Measurements from ENCODE around the gene PEX11B. TPM values are rescaled to one million over a fixed set of nuclear protein-coding genes. Genes with fewer than 3 reads are reported as not detected.
A peak's percentile ranks its signal among the peaks of the same experiment; 100 is the strongest.

The PEX11B gene
- total RNA-seq, 1 experiment from 2014 or later: 22.4 TPM

- Histone ChIP-seq H3K4me1 (ENCODE audit: insufficient read depth, low read length, poor library complexity, severe bottlenecking) (peaks cover 18% of the 10 kb centered on the region), H3K36me3 (ENCODE audit: insufficient read depth, low read length, poor library complexity, severe bottlenecking) (no peaks in the 10 kb centered on the region), H3K27me3 (replicated peaks; ENCODE audit: insufficient read depth, low read depth, low read length, poor library complexity) (peaks cover 22% of the 10 kb centered on the region), H3K27ac (ENCODE audit: low read depth, low read length, poor library complexity, severe bottlenecking) (no peak overlapping the region), H3K4me3 (ENCODE audit: low read depth, low read length, poor library complexity, severe bottlenecking) (no peak overlapping the region), H3K9me3 (ENCODE audit: low read depth, low read length, poor library complexity, severe bottlenecking) (no peaks in the 10 kb centered on the region)
- intact Hi-C loops (cut with micrococcal nuclease; ENCODE audit: unreplicated experiment): loop anchor here (5.0 kb wide), 1 partner anchor 35 kb away; no protein-coding TSS in a partner anchor
- ChIA-PET CTCF (no interaction called here), POLR2A (ENCODE audit: low non-redundant PET) (no interaction called here)
- no TSS peak for BruUV-seq (replicated peaks)
- DNase-seq (ENCODE audit: low spot score): no peak
- TF ChIP-seq EZH2 (IDR thresholded peaks at IDR 0.05; ENCODE audit: borderline replicate concordance, low read depth, low read length, poor library complexity, severe bottlenecking) (no peak), CTCF (conservative IDR thresholded peaks at IDR 0.05; ENCODE audit: low read depth, low read length) (no peak)
Observed at GRCh38 chr1:145887631-145888030, 30.9 kb downstream of the PEX11B start.

- no peaks in the 10 kb centered on the region for H3K9me3 ChIP-seq (ENCODE audit: low read depth, low read length, poor library complexity, severe bottlenecking)
- no TSS peak for BruUV-seq (replicated peaks)
- H3K36me3 ChIP-seq (ENCODE audit: insufficient read depth, low read length, poor library complexity, severe bottlenecking): no peaks in the 10 kb centered on the region
- ChIA-PET POLR2A (ENCODE audit: low non-redundant PET) (no interaction called here), CTCF (no interaction called here)
- H3K27ac ChIP-seq (ENCODE audit: low read depth, low read length, poor library complexity, severe bottlenecking): no peak overlapping the region
- no peak overlapping the region for H3K4me3 ChIP-seq (ENCODE audit: low read depth, low read length, poor library complexity, severe bottlenecking)
- TF ChIP-seq EZH2 (IDR thresholded peaks at IDR 0.05; ENCODE audit: borderline replicate concordance, low read depth, low read length, poor library complexity, severe bottlenecking): no peak
- no peak for TF ChIP-seq CTCF (conservative IDR thresholded peaks at IDR 0.05; ENCODE audit: low read depth, low read length)
- peaks cover 11% of the 10 kb centered on the region for H3K4me1 ChIP-seq (ENCODE audit: insufficient read depth, low read length, poor library complexity, severe bottlenecking)
- H3K27me3 ChIP-seq (replicated peaks; ENCODE audit: insufficient read depth, low read depth, low read length, poor library complexity): peaks cover 22% of the 10 kb centered on the region
- intact Hi-C loops (cut with micrococcal nuclease; ENCODE audit: unreplicated experiment): loop anchor here (5.0 kb wide), 1 partner anchor 35 kb away; no protein-coding TSS in a partner anchor
- no peak for DNase-seq (ENCODE audit: low spot score)
Observed at GRCh38 chr1:145886816-145887215, 31.7 kb downstream of the PEX11B start.

GRCh38 chr1:145886390-145886789 lies 32.1 kb downstream of the PEX11B start:
- no peak for DNase-seq (ENCODE audit: low spot score)
- BruUV-seq (replicated peaks): no TSS peak
- no peak for TF ChIP-seq EZH2 (IDR thresholded peaks at IDR 0.05; ENCODE audit: borderline replicate concordance, low read depth, low read length, poor library complexity, severe bottlenecking)
- no peak for TF ChIP-seq CTCF (conservative IDR thresholded peaks at IDR 0.05; ENCODE audit: low read depth, low read length)
- Histone ChIP-seq H3K36me3 (ENCODE audit: insufficient read depth, low read length, poor library complexity, severe bottlenecking) (no peaks in the 10 kb centered on the region), H3K4me1 (ENCODE audit: insufficient read depth, low read length, poor library complexity, severe bottlenecking) (peaks cover 8% of the 10 kb centered on the region), H3K4me3 (ENCODE audit: low read depth, low read length, poor library complexity, severe bottlenecking) (peak overlapping the region; percentile 69), H3K27me3 (replicated peaks; ENCODE audit: insufficient read depth, low read depth, low read length, poor library complexity) (peaks cover 22% of the 10 kb centered on the region), H3K9me3 (ENCODE audit: low read depth, low read length, poor library complexity, severe bottlenecking) (no peaks in the 10 kb centered on the region), H3K27ac (ENCODE audit: low read depth, low read length, poor library complexity, severe bottlenecking) (no peak overlapping the region)
- intact Hi-C loops (cut with micrococcal nuclease; ENCODE audit: unreplicated experiment): loop anchor here (5.0 kb wide), 1 partner anchor 34 kb away; no protein-coding TSS in a partner anchor
- ChIA-PET CTCF (no interaction called here), POLR2A (ENCODE audit: low non-redundant PET) (interaction anchor here (0.7 kb wide), 1 partner anchor 41 kb away, joined by 7 read pairs; the partner anchor contains the start of gene NUDT17)
